SU-DHL-6 (cell line): ENCODE results near the gene DMD.

Experiments
- H2AFZ ChIP-seq: fragments of 200-600 bp; sonication (generic); 2 replicates; pipeline ENCODE4 v1.6.1; 2014; ENCODE audit warnings: low read depth, mild to moderate bottlenecking, moderate library complexity, mixed read lengths, antibody characterized with exemption, low read length; ENCODE audit not compliant: severe bottlenecking
- H3F3A ChIP-seq: fragments of 200-600 bp; shearing (Covaris generic); 2 replicates; pipeline ENCODE4 v1.6.0; 2016; ENCODE audit warnings: antibody characterized with exemption, mild to moderate bottlenecking; ENCODE audit not compliant: insufficient read depth
- H3K27ac ChIP-seq: fragments of 200-600 bp; sonication (generic); 2 replicates; pipeline ENCODE4 v1.5.1; 2016; ENCODE audit warnings: low read depth, mild to moderate bottlenecking, low read length, moderate library complexity, mixed read lengths
- H3K27me3 ChIP-seq: fragments of 200-600 bp; sonication (generic), shearing (Covaris generic); 2 replicates; pipeline ENCODE4 v1.6.0; 2014; ENCODE audit warnings: mild to moderate bottlenecking, low read length
- H3K36me3 ChIP-seq: fragments of 200-600 bp; sonication (generic); 2 replicates; pipeline ENCODE4 v1.6.1; 2014; ENCODE audit warnings: mild to moderate bottlenecking, low read length, mixed read lengths
- H3K4me2 ChIP-seq: fragments of 300-600, 200-600 bp; shearing (Covaris generic), sonication (generic); 2 replicates; pipeline ENCODE4 v1.6.0; 2014; ENCODE audit warnings: low read length, low read depth, mild to moderate bottlenecking; ENCODE audit not compliant: poor library complexity, severe bottlenecking
- H3K4me3 ChIP-seq: fragments of 200-600 bp; sonication (generic); 2 replicates; pipeline ENCODE4 v1.5.1; 2014; ENCODE audit warnings: antibody characterized with exemption, low read length, mild to moderate bottlenecking, mixed read lengths; ENCODE audit not compliant: insufficient read depth, poor library complexity, severe bottlenecking
- H3K79me2 ChIP-seq: fragments of 200-600 bp; sonication (generic); 2 replicates; pipeline ENCODE4 v1.6.1; 2014; ENCODE audit warnings: mild to moderate bottlenecking, low read length, moderate library complexity; ENCODE audit not compliant: insufficient read depth
- H3K9ac ChIP-seq: fragments of 200-600 bp; sonication (generic); 2 replicates; pipeline ENCODE4 v1.7.0; 2014; ENCODE audit warnings: mild to moderate bottlenecking, low read length
- H3K9me2 ChIP-seq: fragments of 200-600 bp; sonication (generic); replicated peaks from 2 replicates; pipeline ENCODE4 v1.6.1; 2014; ENCODE audit warnings: low read length; ENCODE audit not compliant: insufficient read depth
- H3K9me3 ChIP-seq: fragments of 200-600 bp; sonication (generic); 2 replicates; pipeline ENCODE4 v1.6.1; 2014; ENCODE audit warnings: low read length, mixed read lengths; ENCODE audit not compliant: insufficient read depth
- H4K20me1 ChIP-seq: fragments of 200-600 bp; sonication (generic); 2 replicates; pipeline ENCODE4 v1.6.1; 2014; ENCODE audit warnings: low read depth, mild to moderate bottlenecking, antibody characterized with exemption, low read length, moderate library complexity, mixed read lengths
- EZH2phosphoT487 ChIP-seq: fragments of 200-600 bp; sonication (generic), shearing (Covaris generic); conservative IDR thresholded peaks from 2 replicates; pipeline ENCODE4 v1.6.1; 2018; ENCODE audit warnings: mild to moderate bottlenecking, antibody characterized with exemption, low read length, moderate library complexity, mixed read lengths
- TF ChIP-seq, protein P1 (sequence below): fragments of 200-600 bp; sonication (generic); IDR thresholded peaks from one replicate; pipeline ENCODE4 v1.5.1; 2017; ENCODE audit warnings: antibody characterized with exemption, mild to moderate bottlenecking, low read length, moderate library complexity; ENCODE audit not compliant: insufficient read depth, poor library complexity, severe bottlenecking

DMD gene

GRCh38 chrX:33161829-33162228, 49.5 kb downstream of the DMD start:
- Histone ChIP-seq H3K9me2 (no peaks in the 10 kb centered on the region), H4K20me1 (no peaks in the 10 kb centered on the region), H3K36me3 (no peaks in the 10 kb centered on the region), H3K9me3 (no peaks in the 10 kb centered on the region), H3K27me3 (no peaks in the 10 kb centered on the region), H3K27ac (no peak overlapping the region), H2AFZ (no peak overlapping the region), H3K4me2 (no peak overlapping the region), H3K9ac (no peak overlapping the region), H3F3A (peaks cover 12% of the 10 kb centered on the region; the same call in 1 of the 2 replicates), H3K79me2 (peaks cover 4% of the 10 kb centered on the region; the same call in 1 of the 2 replicates), H3K4me3 (no peak overlapping the region)
- TF ChIP-seq, protein P1, sequence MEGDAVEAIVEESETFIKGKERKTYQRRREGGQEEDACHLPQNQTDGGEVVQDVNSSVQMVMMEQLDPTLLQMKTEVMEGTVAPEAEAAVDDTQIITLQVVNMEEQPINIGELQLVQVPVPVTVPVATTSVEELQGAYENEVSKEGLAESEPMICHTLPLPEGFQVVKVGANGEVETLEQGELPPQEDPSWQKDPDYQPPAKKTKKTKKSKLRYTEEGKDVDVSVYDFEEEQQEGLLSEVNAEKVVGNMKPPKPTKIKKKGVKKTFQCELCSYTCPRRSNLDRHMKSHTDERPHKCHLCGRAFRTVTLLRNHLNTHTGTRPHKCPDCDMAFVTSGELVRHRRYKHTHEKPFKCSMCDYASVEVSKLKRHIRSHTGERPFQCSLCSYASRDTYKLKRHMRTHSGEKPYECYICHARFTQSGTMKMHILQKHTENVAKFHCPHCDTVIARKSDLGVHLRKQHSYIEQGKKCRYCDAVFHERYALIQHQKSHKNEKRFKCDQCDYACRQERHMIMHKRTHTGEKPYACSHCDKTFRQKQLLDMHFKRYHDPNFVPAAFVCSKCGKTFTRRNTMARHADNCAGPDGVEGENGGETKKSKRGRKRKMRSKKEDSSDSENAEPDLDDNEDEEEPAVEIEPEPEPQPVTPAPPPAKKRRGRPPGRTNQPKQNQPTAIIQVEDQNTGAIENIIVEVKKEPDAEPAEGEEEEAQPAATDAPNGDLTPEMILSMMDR = no peak
- TF ChIP-seq EZH2phosphoT487 = no peak

- Histone ChIP-seq H4K20me1 (no peaks in the 10 kb centered on the region), H3K9me2 (no peaks in the 10 kb centered on the region), H3K9me3 (no peaks in the 10 kb centered on the region), H2AFZ (no peak overlapping the region), H3K4me3 (no peak overlapping the region), H3K27ac (no peak overlapping the region), H3K4me2 (no peak overlapping the region), H3K36me3 (no peaks in the 10 kb centered on the region), H3K9ac (no peak overlapping the region), H3F3A (peaks cover under 1% of the 10 kb centered on the region; the same call in 1 of the 2 replicates), H3K27me3 (no peaks in the 10 kb centered on the region), H3K79me2 (no peaks in the 10 kb centered on the region)
- TF ChIP-seq EZH2phosphoT487 = no peak
- TF ChIP-seq, protein P1 = no peak
Measured at GRCh38 chrX:33160273-33160672, 51.1 kb downstream of the DMD start.

DNA sequence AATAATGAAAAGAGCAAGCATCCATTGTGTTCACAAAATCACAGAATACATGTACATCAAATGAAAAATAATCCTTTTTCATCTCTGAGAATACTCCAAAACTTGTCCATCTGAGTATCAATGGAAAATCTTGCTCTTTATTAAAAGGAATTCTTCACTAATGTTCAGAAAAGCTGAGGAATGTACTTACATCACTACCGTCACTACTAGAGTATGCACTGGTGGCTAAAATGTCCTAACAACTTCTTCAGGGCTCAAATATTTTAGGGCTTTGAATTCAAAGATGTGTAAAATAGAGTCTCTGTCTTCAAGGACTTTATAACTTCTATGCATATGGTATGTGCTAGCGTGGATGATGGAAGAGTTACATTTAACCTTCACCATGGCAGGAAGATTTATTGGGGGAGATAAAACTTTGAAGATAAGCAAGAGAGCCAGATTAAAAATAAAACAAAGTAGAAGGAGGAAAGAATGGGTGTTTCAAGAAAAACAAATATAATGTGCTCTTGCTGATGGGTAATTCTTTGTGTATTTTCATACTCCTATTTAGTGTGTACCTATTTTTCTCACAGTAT, 55.1 kb downstream of the DMD start:
- no peaks in the 10 kb centered on the region for H3K9me2 ChIP-seq
- H2AFZ ChIP-seq = no peak overlapping the region
- no peaks in the 10 kb centered on the region for H3F3A ChIP-seq
- H3K27me3 ChIP-seq = no peaks in the 10 kb centered on the region
- H3K36me3 ChIP-seq = no peaks in the 10 kb centered on the region
- no peaks in the 10 kb centered on the region for H4K20me1 ChIP-seq
- no peak overlapping the region for H3K4me3 ChIP-seq
- H3K27ac ChIP-seq = peak overlapping the region; percentile 23; the same call in 1 of the 2 replicates
- no peak overlapping the region for H3K4me2 ChIP-seq
- TF ChIP-seq, protein P1 = no peak
- TF ChIP-seq EZH2phosphoT487 = no peak
- H3K9me3 ChIP-seq = no peaks in the 10 kb centered on the region
- H3K79me2 ChIP-seq = no peaks in the 10 kb centered on the region
- H3K9ac ChIP-seq = no peak overlapping the region
